ENCODE measurements around the gene EPYC. TPM values are rescaled to one million over a fixed set of nuclear protein-coding genes. Genes with fewer than 3 reads are reported as not detected.

The EPYC gene
- polyA plus RNA-seq, 1 experiment = not detected

- Histone ChIP-seq H3K4me3 (ENCODE audit: low read depth, low read length) (no peak overlapping the region), H3K27me3 (ENCODE audit: control insufficient read depth, insufficient read depth, low read length) (no peaks in the 10 kb centered on the region), H3K36me3 (ENCODE audit: control insufficient read depth, insufficient read depth, low read length) (no peaks in the 10 kb centered on the region)
- TF ChIP-seq CTCF (IDR thresholded peaks at IDR 0.05; ENCODE audit: insufficient read depth, low read depth, low read length) = no peak
- DNase-seq (ENCODE audit: low read depth) = no peak
- ChIA-PET POLR2A (interaction anchor here (0.6 kb wide), 2 partner anchors 371 to 1480 kb away, joined by 3 to 6 read pairs; no protein-coding TSS in a partner anchor), CTCF (interaction anchor here (0.6 to 2.2 kb wide), 9 partner anchors 8 to 1773 kb away, joined by 3 to 8 read pairs (median 3); no protein-coding TSS in a partner anchor)
Observed at GRCh38 chr12:90969851-90970250, 34.9 kb downstream of the EPYC start.

- ChIA-PET CTCF (interaction anchor here (0.6 to 2.1 kb wide), 6 partner anchors 8 to 1774 kb away, joined by 3 to 8 read pairs (median 4); no protein-coding TSS in a partner anchor), POLR2A (interaction anchor here (0.6 kb wide), 2 partner anchors 371 to 1479 kb away, joined by 3 to 6 read pairs; no protein-coding TSS in a partner anchor)
- no peak overlapping the region for H3K4me3 ChIP-seq (ENCODE audit: low read depth, low read length)
- TF ChIP-seq CTCF (IDR thresholded peaks at IDR 0.05; ENCODE audit: insufficient read depth, low read depth, low read length) = no peak
- no peak for DNase-seq (ENCODE audit: low read depth)
- no peaks in the 10 kb centered on the region for H3K27me3 ChIP-seq (ENCODE audit: control insufficient read depth, insufficient read depth, low read length)
- no peaks in the 10 kb centered on the region for H3K36me3 ChIP-seq (ENCODE audit: control insufficient read depth, insufficient read depth, low read length)
Observed at GRCh38 chr12:90969346-90969745, 35.4 kb downstream of the EPYC start.

- CTCF ChIA-PET = no interaction called here
- POLR2A ChIA-PET = no interaction called here
- H3K4me3 ChIP-seq (ENCODE audit: low read depth, low read length) = no peak overlapping the region
- no peaks in the 10 kb centered on the region for H3K27me3 ChIP-seq (ENCODE audit: control insufficient read depth, insufficient read depth, low read length)
- no peaks in the 10 kb centered on the region for H3K36me3 ChIP-seq (ENCODE audit: control insufficient read depth, insufficient read depth, low read length)
- no peak for TF ChIP-seq CTCF (IDR thresholded peaks at IDR 0.05; ENCODE audit: insufficient read depth, low read depth, low read length)
- DNase-seq (ENCODE audit: low read depth) = no peak
Observed at GRCh38 chr12:90965204-90965603, 39.6 kb downstream of the EPYC start.

- ChIA-PET CTCF (no interaction called here), POLR2A (no interaction called here)
- no peak for TF ChIP-seq CTCF (IDR thresholded peaks at IDR 0.05; ENCODE audit: insufficient read depth, low read depth, low read length)
Observed at GRCh38 chr12:90964616-90965015, 40.2 kb downstream of the EPYC start.

GRCh38 chr12:90963946-90964345 lies 40.8 kb downstream of the EPYC start:
- no peaks in the 10 kb centered on the region for H3K27me3 ChIP-seq (ENCODE audit: control insufficient read depth, insufficient read depth, low read length)
- no peaks in the 10 kb centered on the region for H3K36me3 ChIP-seq (ENCODE audit: control insufficient read depth, insufficient read depth, low read length)
- TF ChIP-seq CTCF (IDR thresholded peaks at IDR 0.05; ENCODE audit: insufficient read depth, low read depth, low read length) = no peak
- DNase-seq (ENCODE audit: low read depth) = no peak
- ChIA-PET CTCF (no interaction called here), POLR2A (no interaction called here)
- H3K4me3 ChIP-seq (ENCODE audit: low read depth, low read length) = no peak overlapping the region

More at GRCh38 chr12:90964616-90965015, 40.2 kb downstream of the EPYC start:
- Histone ChIP-seq H3K4me3 (ENCODE audit: low read depth, low read length) (no peak overlapping the region), H3K27me3 (ENCODE audit: control insufficient read depth, insufficient read depth, low read length) (no peaks in the 10 kb centered on the region), H3K36me3 (ENCODE audit: control insufficient read depth, insufficient read depth, low read length) (no peaks in the 10 kb centered on the region)
- DNase-seq (ENCODE audit: low read depth) = no peak
